ENCODE results near the gene PTBP2.

Gene PTBP2

DNA sequence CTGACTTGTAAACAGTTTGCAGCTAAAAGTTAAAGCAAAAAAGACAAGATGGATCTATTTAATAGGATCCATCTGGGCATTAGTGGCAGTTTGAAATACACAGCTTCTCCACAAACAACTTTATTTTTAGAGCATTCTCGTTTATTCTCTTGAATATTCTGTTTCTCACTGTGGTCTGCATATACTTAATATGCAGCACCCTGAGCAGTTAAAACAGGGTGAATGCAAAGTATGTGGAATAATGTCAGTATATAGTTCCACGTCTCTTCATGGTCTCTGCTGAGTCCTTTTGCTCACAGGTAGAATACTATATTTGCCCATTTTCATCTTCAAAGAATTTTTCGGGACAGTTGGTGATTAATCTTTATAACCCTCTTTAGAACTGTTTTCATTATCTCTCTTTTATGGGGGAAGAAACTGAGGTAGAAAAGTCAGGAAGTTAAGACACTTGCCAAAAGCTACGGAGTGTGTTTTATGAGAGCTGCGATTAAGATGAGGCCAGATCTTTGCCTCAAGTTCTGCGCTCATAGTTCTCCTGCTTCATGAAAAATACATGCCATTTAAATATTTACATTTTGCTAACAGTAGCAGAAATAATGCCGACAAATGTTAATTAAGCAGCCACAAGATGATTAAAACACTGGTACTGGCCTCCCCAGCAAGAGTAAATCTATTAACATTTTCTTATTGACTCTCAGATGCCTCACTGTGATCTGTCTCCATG lies 115.6 kb downstream of the PTBP2 start:
- H3K9me3 ChIP-seq, result no peaks in the 10 kb centered on the region
- no peak for TF ChIP-seq CTCF (IDR thresholded peaks at IDR 0.05)
- H3K27me3 ChIP-seq, result no peaks in the 10 kb centered on the region
- intact Hi-C loops (cut with DNase I; ENCODE audit: low total_unique reads), result no loop called here
- H3K4me1 ChIP-seq, result no peaks in the 10 kb centered on the region
- H3K36me3 ChIP-seq, result no peaks in the 10 kb centered on the region
- H3K27ac ChIP-seq, result no peak overlapping the region
- H3K4me3 ChIP-seq, result no peak overlapping the region
- DNase-seq, result no peak

GRCh38 chr1:96837781-96838216 lies 116.2 kb downstream of the PTBP2 start:
- Histone ChIP-seq H3K4me3 (no peak overlapping the region), H3K4me1 (no peaks in the 10 kb centered on the region), H3K9me3 (no peaks in the 10 kb centered on the region), H3K36me3 (no peaks in the 10 kb centered on the region), H3K27me3 (no peaks in the 10 kb centered on the region), H3K27ac (no peak overlapping the region)
- no peak for TF ChIP-seq CTCF (IDR thresholded peaks at IDR 0.05)
- intact Hi-C loops (cut with DNase I; ENCODE audit: low total_unique reads), result no loop called here
- DNase-seq, result no peak

DNA sequence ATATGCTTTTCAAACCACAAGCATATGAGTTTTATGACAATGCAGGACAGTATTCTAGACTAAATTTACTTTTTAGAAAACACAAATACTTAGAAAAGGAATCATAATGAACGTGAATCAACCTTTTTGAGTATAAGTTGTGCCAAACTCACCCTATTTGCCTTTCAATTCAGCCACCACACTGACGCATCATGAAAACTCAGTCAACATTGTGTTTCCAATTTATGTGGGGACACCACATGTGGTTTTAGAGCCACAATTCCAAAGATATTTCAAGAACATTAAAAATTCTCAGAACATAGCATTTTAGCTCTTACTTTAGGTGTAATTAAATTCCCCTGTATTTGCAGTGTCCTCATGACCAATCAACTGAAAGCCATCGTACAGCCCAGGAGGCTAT lies 118.8 kb downstream of the PTBP2 start:
- no peak for TF ChIP-seq CTCF (IDR thresholded peaks at IDR 0.05)
- intact Hi-C loops (cut with DNase I; ENCODE audit: low total_unique reads), result no loop called here

GRCh38 chr1:96842215-96842614 lies 120.6 kb downstream of the PTBP2 start:
- intact Hi-C loops (cut with DNase I; ENCODE audit: low total_unique reads), result no loop called here

More for the DNA sequence above, 118.8 kb downstream of the PTBP2 start:
- H3K27ac ChIP-seq, result no peak overlapping the region
- H3K9me3 ChIP-seq, result no peaks in the 10 kb centered on the region
- no peaks in the 10 kb centered on the region for H3K4me1 ChIP-seq
- H3K4me3 ChIP-seq, result no peak overlapping the region
- DNase-seq, result no peak
- H3K27me3 ChIP-seq, result no peaks in the 10 kb centered on the region
- no peaks in the 10 kb centered on the region for H3K36me3 ChIP-seq

DNA sequence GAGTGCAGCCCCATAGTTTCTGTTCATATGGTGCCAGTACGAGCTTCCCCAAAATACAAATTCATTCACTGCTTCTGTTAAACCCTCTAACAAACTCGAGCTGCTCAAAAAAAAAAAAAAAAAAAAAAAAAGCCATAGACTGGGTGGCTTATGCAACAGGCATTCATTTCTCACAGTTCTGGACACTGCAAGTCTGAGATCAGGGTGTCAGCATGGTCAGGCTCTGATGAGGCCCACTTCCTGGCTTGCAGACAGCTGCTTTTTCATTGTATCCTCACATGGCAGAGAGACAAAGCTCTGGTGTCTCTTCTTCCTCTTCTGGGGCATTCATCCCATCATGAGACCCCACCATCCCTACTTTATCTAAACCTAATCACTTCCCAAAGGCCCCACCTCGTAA lies 121.6 kb downstream of the PTBP2 start:
- no peaks in the 10 kb centered on the region for H3K9me3 ChIP-seq
- no peaks in the 10 kb centered on the region for H3K36me3 ChIP-seq
- intact Hi-C loops (cut with DNase I; ENCODE audit: low total_unique reads), result no loop called here
- no peak for DNase-seq
- no peaks in the 10 kb centered on the region for H3K4me1 ChIP-seq
- no peak for TF ChIP-seq CTCF (IDR thresholded peaks at IDR 0.05)
- no peaks in the 10 kb centered on the region for H3K27me3 ChIP-seq
- H3K4me3 ChIP-seq, result no peak overlapping the region
- H3K27ac ChIP-seq, result no peak overlapping the region

More at GRCh38 chr1:96842215-96842614, 120.6 kb downstream of the PTBP2 start:
- H3K27ac ChIP-seq, result no peak overlapping the region
- TF ChIP-seq CTCF (IDR thresholded peaks at IDR 0.05), result no peak
- no peaks in the 10 kb centered on the region for H3K36me3 ChIP-seq
- H3K9me3 ChIP-seq, result no peaks in the 10 kb centered on the region
- no peaks in the 10 kb centered on the region for H3K27me3 ChIP-seq
- no peaks in the 10 kb centered on the region for H3K4me1 ChIP-seq
- no peak overlapping the region for H3K4me3 ChIP-seq
- no peak for DNase-seq
